SK-N-MC (cell line): ENCODE data around the gene APBA1.

ENCODE experiments used
- DNase-seq: peaks from one replicate; pipeline ENCODE4 v3.0.0-alpha.2; 2011; ENCODE audit warnings: low read depth, low spot score
- H3K27ac ChIP-seq: fragments of 200-600 bp; sonication (generic); 2 replicates; pipeline ENCODE4 v1.5.1; 2016; ENCODE audit warnings: mixed run types
- H3K36me3 ChIP-seq: fragments of 200-600 bp; sonication (generic); 2 replicates; pipeline ENCODE4 v1.6.1; 2017; ENCODE audit warnings: antibody characterized with exemption, low read length, mixed read lengths; ENCODE audit not compliant: insufficient read depth
- H3K4me3 ChIP-seq: fragments of 200-600 bp; sonication (generic); 2 replicates; pipeline ENCODE4 v1.5.1; 2016
- H3K9ac ChIP-seq: fragments of 200-600 bp; sonication (generic); 2 replicates; pipeline ENCODE4 v1.8.0; 2017; ENCODE audit warnings: mixed run types, mixed read lengths; ENCODE audit not compliant: insufficient read length
- H3K9me3 ChIP-seq: fragments of 200-600 bp; sonication (generic); 2 replicates; pipeline ENCODE4 v1.6.1; 2017; ENCODE audit warnings: low read depth, mild to moderate bottlenecking, antibody characterized with exemption, low read length, moderate library complexity, mixed read lengths
- EZH2 ChIP-seq: fragments of 200-600 bp; sonication (generic); IDR thresholded peaks from one replicate; pipeline ENCODE4 v1.6.1; 2017; ENCODE audit warnings: antibody characterized with exemption
- FOXP2 ChIP-seq: optimal IDR thresholded peaks from 2 replicates; pipeline ENCODE3; 2011; ENCODE audit warnings: mild to moderate bottlenecking, moderate library complexity; ENCODE audit not compliant: insufficient read depth; ENCODE audit errors: extremely low read length, control extremely low read depth
- POLR2AphosphoS5 ChIP-seq: IDR thresholded peaks from 2 replicates; pipeline ENCODE4 v1.6.1; 2012; ENCODE audit warnings: mild to moderate bottlenecking, low read depth, low read length, borderline replicate concordance

Gene APBA1

GRCh38 chr9:69391946-69392345, 280.2 kb downstream of the APBA1 start:
- DNase-seq: no peak
- H3K4me3 ChIP-seq: no peak overlapping the region
- no peak overlapping the region for H3K27ac ChIP-seq
- no peak overlapping the region for H3K9ac ChIP-seq
- TF ChIP-seq FOXP2 (no peak), POLR2AphosphoS5 (no peak), EZH2 (no peak)
- no peaks in the 10 kb centered on the region for H3K36me3 ChIP-seq
- H3K9me3 ChIP-seq: no peaks in the 10 kb centered on the region

- H3K9ac ChIP-seq: no peak overlapping the region
- no peak overlapping the region for H3K4me3 ChIP-seq
- H3K36me3 ChIP-seq: no peaks in the 10 kb centered on the region
- no peak for TF ChIP-seq FOXP2
- no peak for TF ChIP-seq POLR2AphosphoS5
- H3K9me3 ChIP-seq: no peaks in the 10 kb centered on the region
- H3K27ac ChIP-seq: no peak overlapping the region
- no peak for DNase-seq
These were observed 280.7 kb downstream of the APBA1 start for GRCh38 chr9:69391487-69391886.

- TF ChIP-seq EZH2 (no peak), POLR2AphosphoS5 (no peak), FOXP2 (no peak)
These were observed 282.7 kb downstream of the APBA1 start for GRCh38 chr9:69389437-69389995.

GRCh38 chr9:69388596-69388995, 283.6 kb downstream of the APBA1 start:
- Histone ChIP-seq H3K4me3 (no peak overlapping the region), H3K9ac (no peak overlapping the region), H3K9me3 (no peaks in the 10 kb centered on the region), H3K27ac (no peak overlapping the region), H3K36me3 (no peaks in the 10 kb centered on the region)
- TF ChIP-seq POLR2AphosphoS5: no peak
- no peak for TF ChIP-seq EZH2
- DNase-seq: no peak

More at GRCh38 chr9:69389437-69389995, 282.7 kb downstream of the APBA1 start:
- no peak for DNase-seq
- H3K9me3 ChIP-seq: no peaks in the 10 kb centered on the region
- no peaks in the 10 kb centered on the region for H3K36me3 ChIP-seq
- H3K4me3 ChIP-seq: no peak overlapping the region
- H3K27ac ChIP-seq: no peak overlapping the region
- no peak overlapping the region for H3K9ac ChIP-seq

GRCh38 chr9:69386651-69387050, 285.5 kb downstream of the APBA1 start:
- Histone ChIP-seq H3K4me3 (no peak overlapping the region), H3K9me3 (no peaks in the 10 kb centered on the region), H3K9ac (no peak overlapping the region), H3K36me3 (no peaks in the 10 kb centered on the region), H3K27ac (no peak overlapping the region)
- no peak for DNase-seq
- TF ChIP-seq EZH2 (no peak), FOXP2 (no peak), POLR2AphosphoS5 (no peak)

GRCh38 chr9:69385581-69386033, 286.6 kb downstream of the APBA1 start:
- Histone ChIP-seq H3K27ac (no peak overlapping the region), H3K36me3 (no peaks in the 10 kb centered on the region), H3K9ac (no peak overlapping the region), H3K9me3 (no peaks in the 10 kb centered on the region), H3K4me3 (no peak overlapping the region)
- DNase-seq: no peak
- no peak for TF ChIP-seq EZH2
- TF ChIP-seq POLR2AphosphoS5: no peak
- no peak for TF ChIP-seq FOXP2

- Histone ChIP-seq H3K27ac (no peak overlapping the region), H3K36me3 (no peaks in the 10 kb centered on the region), H3K4me3 (no peak overlapping the region), H3K9me3 (no peaks in the 10 kb centered on the region), H3K9ac (no peak overlapping the region)
- TF ChIP-seq POLR2AphosphoS5 (no peak), EZH2 (no peak), FOXP2 (no peak)
- DNase-seq: no peak
These were observed 290.0 kb downstream of the APBA1 start for GRCh38 chr9:69382135-69382534.

- Histone ChIP-seq H3K9ac (no peak overlapping the region), H3K27ac (no peak overlapping the region), H3K4me3 (no peak overlapping the region), H3K9me3 (no peaks in the 10 kb centered on the region), H3K36me3 (no peaks in the 10 kb centered on the region)
- DNase-seq: no peak
- TF ChIP-seq EZH2 (no peak), FOXP2 (no peak), POLR2AphosphoS5 (no peak)
These were observed 291.4 kb downstream of the APBA1 start for GRCh38 chr9:69380811-69381210.

- TF ChIP-seq FOXP2 (no peak), EZH2 (no peak), POLR2AphosphoS5 (no peak)
- no peak overlapping the region for H3K27ac ChIP-seq
- H3K9me3 ChIP-seq: no peaks in the 10 kb centered on the region
- H3K4me3 ChIP-seq: no peak overlapping the region
- no peak for DNase-seq
- H3K36me3 ChIP-seq: no peaks in the 10 kb centered on the region
- H3K9ac ChIP-seq: no peak overlapping the region
These were observed 291.9 kb downstream of the APBA1 start for GRCh38 chr9:69380301-69380700.
